ENCODE measurements around the gene IL10RA. TPM values are rescaled to one million over a fixed set of nuclear protein-coding genes. Genes with fewer than 3 reads are reported as not detected.

Gene IL10RA
- 100 to 1,000 TPM; 120 to 122 TPM for total RNA-seq
- 659 TPM for polyA plus RNA-seq

- ChIA-PET CTCF (interaction anchor here (0.7 to 20.0 kb wide), 17 partner anchors 10 to 178 kb away, joined by 3 to 296 read pairs (median 4); no protein-coding TSS in a partner anchor), POLR2A (interaction anchor here (0.6 to 6.5 kb wide), 13 partner anchors 8 to 352 kb away, joined by 3 to 114 read pairs (median 9); no protein-coding TSS in a partner anchor)
- peak; percentile 78 to 88 (median 82) for DNase-seq
- no peaks in the 10 kb centered on the region for H3K27me3 ChIP-seq (ENCODE audit: insufficient read depth, low read length, poor library complexity, severe bottlenecking)
- H3K36me3 Mint-ChIP-seq = peaks cover 34 to 62% (median 38%) of the 10 kb centered on the region in 3 donors
- no peaks in the 10 kb centered on the region for H3K9me3 Mint-ChIP-seq
- H3K27ac ChIP-seq (ENCODE audit: low read depth, low read length) = peak within 1 kb of the TSS; percentile 98
- H3K4me3 ChIP-seq (ENCODE audit: low read length) = peak within 1 kb of the TSS; percentile 100
- H3K4me1 Mint-ChIP-seq = peaks cover 53 to 71% (median 63%) of the 10 kb centered on the region in 3 donors
- H3K4me1 ChIP-seq (ENCODE audit: insufficient read depth, low read length) = peaks cover 63% of the 10 kb centered on the region
- peaks cover 38% of the 10 kb centered on the region for H3K36me3 ChIP-seq (ENCODE audit: insufficient read depth, low read length)
- peak within 1 kb of the TSS; percentile 90 to 97 (median 93) for H3K4me3 Mint-ChIP-seq
- no peaks in the 10 kb centered on the region for H3K27me3 Mint-ChIP-seq
- H3K9me3 ChIP-seq (ENCODE audit: low read length) = no peaks in the 10 kb centered on the region
- peak within 1 kb of the TSS; percentile 85 to 99 (median 92) for H3K27ac Mint-ChIP-seq
Observed at GRCh38 chr11:117985953-117986887, at the start of gene IL10RA. Gene IL10RA (plus strand): TSS chr11:117986394. CDS start chr11:117986468, 74 bp downstream.

- H3K27me3 Mint-ChIP-seq = no peaks in the 10 kb centered on the region
- DNase-seq = no peak
- POLR2A ChIA-PET = no interaction called here
Observed at GRCh38 chr11:117936973-117937372, 49.2 kb upstream of the IL10RA start.

GRCh38 chr11:117940736-117941135 lies 45.5 kb upstream of the IL10RA start:
- Mint-ChIP-seq H3K27me3 (no peaks in the 10 kb centered on the region), H3K36me3 (peaks cover 0 to 6% (median 0%) of the 10 kb centered on the region in 3 donors), H3K27ac (no peak overlapping the region), H3K4me1 (peaks cover 3 to 18% (median 13%) of the 10 kb centered on the region in 3 donors), H3K4me3 (no peak overlapping the region), H3K9me3 (no peaks in the 10 kb centered on the region)
- POLR2A ChIA-PET = no interaction called here
- peaks cover 5% of the 10 kb centered on the region for H3K4me1 ChIP-seq (ENCODE audit: insufficient read depth, low read length)
- no peak overlapping the region for H3K4me3 ChIP-seq (ENCODE audit: low read length)
- no peak for DNase-seq
- H3K36me3 ChIP-seq (ENCODE audit: insufficient read depth, low read length) = no peaks in the 10 kb centered on the region
- no peaks in the 10 kb centered on the region for H3K27me3 ChIP-seq (ENCODE audit: insufficient read depth, low read length, poor library complexity, severe bottlenecking)
- CTCF ChIA-PET = interaction anchor here (1.1 kb wide), 1 partner anchor 118 kb away, joined by 3 read pairs; no protein-coding TSS in a partner anchor
- H3K9me3 ChIP-seq (ENCODE audit: low read length) = no peaks in the 10 kb centered on the region
- H3K27ac ChIP-seq (ENCODE audit: low read depth, low read length) = no peak overlapping the region

More at GRCh38 chr11:117936973-117937372, 49.2 kb upstream of the IL10RA start:
- H3K4me3 Mint-ChIP-seq = no peak overlapping the region
- Histone ChIP-seq H3K9me3 (ENCODE audit: low read length) (no peaks in the 10 kb centered on the region), H3K4me1 (ENCODE audit: insufficient read depth, low read length) (peaks cover 4% of the 10 kb centered on the region), H3K4me3 (ENCODE audit: low read length) (no peak overlapping the region), H3K27me3 (ENCODE audit: insufficient read depth, low read length, poor library complexity, severe bottlenecking) (no peaks in the 10 kb centered on the region), H3K27ac (ENCODE audit: low read depth, low read length) (no peak overlapping the region), H3K36me3 (ENCODE audit: insufficient read depth, low read length) (no peaks in the 10 kb centered on the region)
- H3K36me3 Mint-ChIP-seq = peaks cover 0 to 2% (median 0%) of the 10 kb centered on the region in 3 donors
- no peak overlapping the region for H3K27ac Mint-ChIP-seq
- CTCF ChIA-PET = interaction anchor here (1.0 to 5.2 kb wide), 3 partner anchors 10 to 119 kb away, joined by 4 to 26 read pairs (median 8); no protein-coding TSS in a partner anchor
- H3K9me3 Mint-ChIP-seq = no peaks in the 10 kb centered on the region
- H3K4me1 Mint-ChIP-seq = peaks cover 15 to 21% (median 18%) of the 10 kb centered on the region in 3 donors

GRCh38 chr11:117941163-117941707 lies 45.0 kb upstream of the IL10RA start:
- Mint-ChIP-seq H3K27ac (peak overlapping the region in 1 of 8 donors; percentile 54), H3K4me1 (peaks cover 3 to 23% (median 18%) of the 10 kb centered on the region in 3 donors), H3K36me3 (peaks cover 0 to 6% (median 0%) of the 10 kb centered on the region in 3 donors), H3K4me3 (no peak overlapping the region), H3K9me3 (no peaks in the 10 kb centered on the region), H3K27me3 (no peaks in the 10 kb centered on the region)
- POLR2A ChIA-PET = no interaction called here
- CTCF ChIA-PET = interaction anchor here (1.1 to 1.3 kb wide), 2 partner anchors 9 to 118 kb away, joined by 3 read pairs; no protein-coding TSS in a partner anchor
- Histone ChIP-seq H3K4me3 (ENCODE audit: low read length) (no peak overlapping the region), H3K4me1 (ENCODE audit: insufficient read depth, low read length) (peaks cover 5% of the 10 kb centered on the region), H3K27me3 (ENCODE audit: insufficient read depth, low read length, poor library complexity, severe bottlenecking) (no peaks in the 10 kb centered on the region), H3K9me3 (ENCODE audit: low read length) (no peaks in the 10 kb centered on the region), H3K36me3 (ENCODE audit: insufficient read depth, low read length) (no peaks in the 10 kb centered on the region), H3K27ac (ENCODE audit: low read depth, low read length) (no peak overlapping the region)
- DNase-seq = no peak

- no peak for DNase-seq
- H3K36me3 ChIP-seq (ENCODE audit: insufficient read depth, low read length) = no peaks in the 10 kb centered on the region
- CTCF ChIA-PET = interaction anchor here (1.1 to 1.4 kb wide), 5 partner anchors 9 to 134 kb away, joined by 3 to 4 read pairs (median 3); no protein-coding TSS in a partner anchor
- no peak overlapping the region for H3K27ac Mint-ChIP-seq
- no peaks in the 10 kb centered on the region for H3K9me3 Mint-ChIP-seq
- H3K9me3 ChIP-seq (ENCODE audit: low read length) = no peaks in the 10 kb centered on the region
- H3K27me3 ChIP-seq (ENCODE audit: insufficient read depth, low read length, poor library complexity, severe bottlenecking) = no peaks in the 10 kb centered on the region
- peaks cover 0 to 5% (median 0%) of the 10 kb centered on the region in 3 donors for H3K36me3 Mint-ChIP-seq
- H3K27me3 Mint-ChIP-seq = no peaks in the 10 kb centered on the region
- no peak overlapping the region for H3K4me3 ChIP-seq (ENCODE audit: low read length)
- H3K4me3 Mint-ChIP-seq = no peak overlapping the region
- peaks cover 14% of the 10 kb centered on the region for H3K4me1 ChIP-seq (ENCODE audit: insufficient read depth, low read length)
- H3K27ac ChIP-seq (ENCODE audit: low read depth, low read length) = no peak overlapping the region
- H3K4me1 Mint-ChIP-seq = peaks cover 7 to 30% (median 27%) of the 10 kb centered on the region in 3 donors
- POLR2A ChIA-PET = no interaction called here
Observed at GRCh38 chr11:117941976-117942654, 44.1 kb upstream of the IL10RA start.

GRCh38 chr11:117944554-117944953 lies 41.6 kb upstream of the IL10RA start:
- Histone ChIP-seq H3K4me1 (ENCODE audit: insufficient read depth, low read length) (peaks cover 33% of the 10 kb centered on the region), H3K36me3 (ENCODE audit: insufficient read depth, low read length) (no peaks in the 10 kb centered on the region), H3K4me3 (ENCODE audit: low read length) (no peak overlapping the region), H3K9me3 (ENCODE audit: low read length) (no peaks in the 10 kb centered on the region), H3K27ac (ENCODE audit: low read depth, low read length) (no peak overlapping the region), H3K27me3 (ENCODE audit: insufficient read depth, low read length, poor library complexity, severe bottlenecking) (no peaks in the 10 kb centered on the region)
- peak overlapping the region in 3 of 8 donors; percentile 28 to 72 (median 30) for H3K27ac Mint-ChIP-seq
- ChIA-PET CTCF (interaction anchor here (4.1 to 12.1 kb wide), 4 partner anchors 49 to 137 kb away, joined by 52 to 296 read pairs (median 244); partner anchors contain the start of genes FXYD2 and IL10RA), POLR2A (no interaction called here)
- H3K4me3 Mint-ChIP-seq = no peak overlapping the region
- peaks cover 0 to 3% of the 10 kb centered on the region in 2 donors for H3K27me3 Mint-ChIP-seq
- peaks cover 0 to 5% (median 0%) of the 10 kb centered on the region in 3 donors for H3K36me3 Mint-ChIP-seq
- DNase-seq = no peak
- H3K9me3 Mint-ChIP-seq = no peaks in the 10 kb centered on the region
- H3K4me1 Mint-ChIP-seq = peaks cover 29 to 52% (median 51%) of the 10 kb centered on the region in 3 donors

- no peak for DNase-seq
- Histone ChIP-seq H3K36me3 (ENCODE audit: insufficient read depth, low read length) (no peaks in the 10 kb centered on the region), H3K4me1 (ENCODE audit: insufficient read depth, low read length) (peaks cover 40% of the 10 kb centered on the region), H3K9me3 (ENCODE audit: low read length) (no peaks in the 10 kb centered on the region), H3K27ac (ENCODE audit: low read depth, low read length) (no peak overlapping the region), H3K4me3 (ENCODE audit: low read length) (no peak overlapping the region), H3K27me3 (ENCODE audit: insufficient read depth, low read length, poor library complexity, severe bottlenecking) (no peaks in the 10 kb centered on the region)
- Mint-ChIP-seq H3K36me3 (peaks cover 0 to 5% (median 0%) of the 10 kb centered on the region in 3 donors), H3K4me3 (no peak overlapping the region), H3K27me3 (peaks cover 0 to 3% of the 10 kb centered on the region in 2 donors), H3K9me3 (no peaks in the 10 kb centered on the region), H3K4me1 (peaks cover 35 to 59% (median 58%) of the 10 kb centered on the region in 3 donors), H3K27ac (peak overlapping the region in 1 of 8 donors; percentile 28)
- ChIA-PET CTCF (interaction anchor here (1.0 to 12.1 kb wide), 7 partner anchors 9 to 138 kb away, joined by 3 to 296 read pairs (median 52); partner anchors contain the start of genes FXYD2 and IL10RA), POLR2A (no interaction called here)
Observed at GRCh38 chr11:117945047-117945810, 41.0 kb upstream of the IL10RA start.

Data from CD8-positive, alpha-beta memory T cell (primary cell).